SK-N-SH treated with all-trans-retinoic acid at 6 μM for 48 hours (cell line): ENCODE results near the gene JMJD8.

Source experiments
- ATAC-seq: fragments of 200-7000 bp; cut with Tn5 transposase; 3 replicates; pipeline ENCODE4 v1.9.1; 2020; ENCODE audit warnings: mild to moderate bottlenecking, moderate library complexity
- ARNTL ChIP-seq: fragments of 450-650 bp; formaldehyde crosslinking; IDR thresholded peaks from 2 replicates; pipeline ENCODE4 v1.5.0; 2020; ENCODE audit warnings: low read depth, mild to moderate bottlenecking, moderate library complexity, borderline replicate concordance
- BACH2 ChIP-seq: fragments of 250-450 bp; sonication (Bioruptor Pico); IDR thresholded peaks from 2 replicates; pipeline ENCODE4 v1.9.0; 2021; ENCODE audit warnings: mild to moderate bottlenecking, borderline replicate concordance
- CSDC2 ChIP-seq: fragments of 250-450 bp; sonication (Bioruptor Pico); IDR thresholded peaks from 2 replicates; pipeline ENCODE4 v1.5.0; 2020; ENCODE audit warnings: mild to moderate bottlenecking, moderate library complexity
- ESRRG ChIP-seq: fragments of 250-450 bp; sonication (Bioruptor Pico); IDR thresholded peaks from 2 replicates; pipeline ENCODE4 v1.6.1; 2021; ENCODE audit warnings: mild to moderate bottlenecking
- GLIS3 ChIP-seq: fragments of 250-450 bp; sonication (Bioruptor Pico); IDR thresholded peaks from 2 replicates; pipeline ENCODE4 v1.5.0; 2020; ENCODE audit warnings: mild to moderate bottlenecking, moderate library complexity
- OSR1 ChIP-seq: fragments of 250-450 bp; sonication (Bioruptor Pico); IDR thresholded peaks from 2 replicates; pipeline ENCODE4 v1.8.0; 2022; ENCODE audit warnings: moderate library complexity, mild to moderate bottlenecking, inconsistent platforms
- POU6F1 ChIP-seq: fragments of 250-450 bp; sonication (Bioruptor Pico); IDR thresholded peaks from 2 replicates; pipeline ENCODE4 v1.8.0; 2021; ENCODE audit warnings: low read depth, mild to moderate bottlenecking, moderate library complexity, borderline replicate concordance
- PPARA ChIP-seq: fragments of 250-450 bp; sonication (Bioruptor Pico); IDR thresholded peaks from 2 replicates; pipeline ENCODE4 v1.5.0; 2020; ENCODE audit warnings: mild to moderate bottlenecking, borderline replicate concordance
- RARB ChIP-seq: fragments of 250-450 bp; sonication (Bioruptor Pico); IDR thresholded peaks from 2 replicates; pipeline ENCODE4 v1.8.0; 2021; ENCODE audit warnings: mild to moderate bottlenecking, moderate library complexity
- TCF4 ChIP-seq: fragments of 250-450 bp; sonication (Bioruptor Pico); IDR thresholded peaks from 2 replicates; pipeline ENCODE4 v1.8.0; 2021; ENCODE audit warnings: mild to moderate bottlenecking, moderate library complexity, borderline replicate concordance
- ZC3H10 ChIP-seq: fragments of 250-450 bp; sonication (Bioruptor Pico); IDR thresholded peaks from 2 replicates; pipeline ENCODE4 v1.5.1; 2021; ENCODE audit warnings: mild to moderate bottlenecking, moderate library complexity
- ZFP30 ChIP-seq: fragments of 450-650 bp; formaldehyde crosslinking; IDR thresholded peaks from 2 replicates; pipeline ENCODE4 v1.5.0; 2022; ENCODE audit warnings: mild to moderate bottlenecking, moderate library complexity
- ZNF565 ChIP-seq: fragments of 450-650 bp; formaldehyde crosslinking; conservative IDR thresholded peaks from 2 replicates; pipeline ENCODE4 v1.5.0; 2020; ENCODE audit warnings: low read depth, mild to moderate bottlenecking, moderate library complexity
- ZNF70 ChIP-seq: fragments of 450-650 bp; formaldehyde crosslinking; IDR thresholded peaks from 2 replicates; pipeline ENCODE4 v1.5.0; 2020; ENCODE audit warnings: mild to moderate bottlenecking, moderate library complexity
- TF ChIP-seq, protein P1 (sequence below): fragments of 250-450 bp; sonication (Bioruptor Pico); IDR thresholded peaks from 2 replicates; pipeline ENCODE4 v1.5.1; 2021; ENCODE audit warnings: mild to moderate bottlenecking, moderate library complexity
- TF ChIP-seq, protein P2 (sequence below): fragments of 250-450 bp; sonication (Bioruptor Pico); IDR thresholded peaks from 2 replicates; pipeline ENCODE4 v1.8.0; 2020; ENCODE audit warnings: mild to moderate bottlenecking, moderate library complexity, borderline replicate concordance

Gene JMJD8

DNA sequence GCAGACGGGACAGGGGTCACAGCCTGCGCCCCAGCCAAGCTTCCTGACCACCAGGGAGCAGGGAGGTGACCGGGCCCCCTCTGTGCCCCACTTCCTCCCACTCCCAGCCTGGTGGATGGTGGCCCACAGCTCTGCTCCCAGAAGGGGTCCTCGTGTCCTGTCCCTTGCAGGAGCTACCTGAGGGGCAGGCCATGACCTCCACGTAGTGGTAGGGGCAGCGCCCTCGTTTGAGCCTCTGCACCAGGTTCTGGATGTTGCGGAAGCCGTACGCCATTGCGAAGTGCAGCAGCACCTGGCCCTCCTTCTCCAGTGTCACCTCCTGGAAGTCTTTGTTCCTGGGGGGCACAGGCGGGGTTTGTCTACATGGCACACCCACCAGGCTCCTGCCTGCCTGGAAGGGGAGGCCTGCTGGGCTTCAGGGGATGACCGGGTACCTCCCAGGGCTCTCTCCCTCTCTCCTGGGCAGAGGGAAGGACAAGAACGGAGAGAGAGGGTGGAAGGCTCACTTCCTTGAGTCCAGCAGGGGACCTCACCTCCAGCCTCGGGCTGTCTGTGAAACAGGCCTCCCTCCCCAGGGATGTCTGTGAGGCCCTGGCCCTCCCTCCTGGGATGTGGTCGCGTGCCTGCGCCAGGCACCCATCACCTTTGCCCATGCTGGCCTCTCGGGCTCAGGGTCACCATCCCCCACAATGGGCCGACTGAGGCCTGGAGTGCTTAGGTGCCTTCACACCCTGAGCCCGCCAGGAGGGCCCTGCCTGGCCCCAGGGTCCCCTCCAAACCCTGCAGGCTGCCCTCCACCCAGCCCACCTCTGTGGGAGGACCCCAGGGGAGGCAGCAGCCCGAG, 46.8 kb upstream of the JMJD8 start:
- TF ChIP-seq ESRRG (CRISPR knock-in tag) (no peak), RARB (CRISPR knock-in tag) (no peak), OSR1 (CRISPR knock-in tag) (no peak), TCF4 (CRISPR knock-in tag) (no peak), ZC3H10 (CRISPR knock-in tag) (no peak), ZNF70 (CRISPR knock-in tag) (no peak), ZFP30 (CRISPR knock-in tag) (no peak), ARNTL (CRISPR knock-in tag) (no peak), BACH2 (CRISPR knock-in tag) (no peak), PPARA (no peak), GLIS3 (CRISPR knock-in tag) (no peak)
- TF ChIP-seq, protein P1, sequence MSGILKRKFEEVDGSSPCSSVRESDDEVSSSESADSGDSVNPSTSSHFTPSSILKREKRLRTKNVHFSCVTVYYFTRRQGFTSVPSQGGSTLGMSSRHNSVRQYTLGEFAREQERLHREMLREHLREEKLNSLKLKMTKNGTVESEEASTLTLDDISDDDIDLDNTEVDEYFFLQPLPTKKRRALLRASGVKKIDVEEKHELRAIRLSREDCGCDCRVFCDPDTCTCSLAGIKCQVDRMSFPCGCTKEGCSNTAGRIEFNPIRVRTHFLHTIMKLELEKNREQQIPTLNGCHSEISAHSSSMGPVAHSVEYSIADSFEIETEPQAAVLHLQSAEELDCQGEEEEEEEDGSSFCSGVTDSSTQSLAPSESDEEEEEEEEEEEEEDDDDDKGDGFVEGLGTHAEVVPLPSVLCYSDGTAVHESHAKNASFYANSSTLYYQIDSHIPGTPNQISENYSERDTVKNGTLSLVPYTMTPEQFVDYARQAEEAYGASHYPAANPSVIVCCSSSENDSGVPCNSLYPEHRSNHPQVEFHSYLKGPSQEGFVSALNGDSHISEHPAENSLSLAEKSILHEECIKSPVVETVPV (CRISPR knock-in tag): no peak
- TF ChIP-seq, all 23 proteins: peak for 0
- no peak for ATAC-seq

DNA sequence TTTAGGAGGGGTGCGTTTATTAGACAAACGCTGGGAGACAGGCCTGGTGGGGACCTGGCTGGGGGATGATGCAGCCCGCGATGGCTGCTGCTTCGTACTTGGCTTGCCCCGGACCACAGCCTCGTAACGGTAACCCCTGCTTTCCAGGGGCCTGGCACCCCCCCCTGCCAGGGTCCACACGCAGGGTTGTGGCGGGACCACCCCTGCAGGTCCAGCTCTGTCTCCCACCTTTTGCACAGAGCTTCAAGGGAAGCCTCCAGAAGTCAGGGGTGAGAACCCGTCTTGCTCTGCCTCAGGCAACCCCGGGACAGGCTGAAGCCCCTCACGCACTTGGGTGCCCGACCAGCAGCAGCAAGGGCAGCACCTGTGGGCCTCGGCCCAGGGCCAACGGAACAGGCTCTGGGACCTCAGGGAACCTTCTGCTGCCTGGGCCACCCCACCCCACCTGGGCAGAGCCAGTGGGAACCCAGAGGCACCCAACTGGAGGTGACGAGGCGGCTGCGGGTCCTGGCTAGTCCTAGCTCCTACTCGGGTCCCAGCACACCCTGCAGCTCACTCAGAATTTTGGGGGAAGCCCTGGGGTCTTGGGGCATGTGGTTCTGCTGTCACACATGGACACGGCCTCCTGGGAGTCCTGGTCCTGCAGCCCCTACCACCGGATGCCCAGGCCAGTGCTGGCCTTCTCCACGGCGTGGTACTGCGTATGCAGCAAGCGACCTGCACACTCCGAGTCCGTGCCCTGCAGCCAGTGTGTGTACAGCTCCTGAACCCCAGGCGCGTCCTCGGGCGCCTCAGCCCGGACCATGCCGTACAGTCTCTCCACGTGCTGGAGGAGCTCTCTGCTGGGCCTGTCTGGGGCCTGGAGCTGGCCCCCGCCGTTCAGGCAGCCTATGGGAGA, 45.9 kb upstream of the JMJD8 start:
- TF ChIP-seq, protein P1 (CRISPR knock-in tag): no peak
- 0 out of 2 replicates have a peak, but pooled peaks have one; percentile 26 for TF ChIP-seq ZNF565 (CRISPR knock-in tag)
- ATAC-seq: no peak

- TF ChIP-seq BACH2 (CRISPR knock-in tag): no peak
- no peak for TF ChIP-seq GLIS3 (CRISPR knock-in tag)
- no peak for TF ChIP-seq ZFP30 (CRISPR knock-in tag)
- no peak for TF ChIP-seq CSDC2 (CRISPR knock-in tag)
- TF ChIP-seq, protein P2, sequence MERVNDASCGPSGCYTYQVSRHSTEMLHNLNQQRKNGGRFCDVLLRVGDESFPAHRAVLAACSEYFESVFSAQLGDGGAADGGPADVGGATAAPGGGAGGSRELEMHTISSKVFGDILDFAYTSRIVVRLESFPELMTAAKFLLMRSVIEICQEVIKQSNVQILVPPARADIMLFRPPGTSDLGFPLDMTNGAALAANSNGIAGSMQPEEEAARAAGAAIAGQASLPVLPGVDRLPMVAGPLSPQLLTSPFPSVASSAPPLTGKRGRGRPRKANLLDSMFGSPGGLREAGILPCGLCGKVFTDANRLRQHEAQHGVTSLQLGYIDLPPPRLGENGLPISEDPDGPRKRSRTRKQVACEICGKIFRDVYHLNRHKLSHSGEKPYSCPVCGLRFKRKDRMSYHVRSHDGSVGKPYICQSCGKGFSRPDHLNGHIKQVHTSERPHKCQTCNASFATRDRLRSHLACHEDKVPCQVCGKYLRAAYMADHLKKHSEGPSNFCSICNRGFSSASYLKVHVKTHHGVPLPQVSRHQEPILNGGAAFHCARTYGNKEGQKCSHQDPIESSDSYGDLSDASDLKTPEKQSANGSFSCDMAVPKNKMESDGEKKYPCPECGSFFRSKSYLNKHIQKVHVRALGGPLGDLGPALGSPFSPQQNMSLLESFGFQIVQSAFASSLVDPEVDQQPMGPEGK (CRISPR knock-in tag): no peak
- no peak for TF ChIP-seq ZC3H10 (CRISPR knock-in tag)
- TF ChIP-seq, protein P1 (CRISPR knock-in tag): no peak
- no peak for TF ChIP-seq PPARA
- no peak for TF ChIP-seq POU6F1 (CRISPR knock-in tag)
- no peak for TF ChIP-seq ARNTL (CRISPR knock-in tag)
- TF ChIP-seq, all 23 proteins: peak for 0
- ATAC-seq: no peak
Measured at GRCh38 chr16:728890-729744, 45.0 kb upstream of the JMJD8 start.
